ENCODE results near the gene MRPS18A.

- TF ChIP-seq EP300 (IDR thresholded peaks at IDR 0.05; ENCODE audit: borderline replicate concordance) (no peak), REST (IDR thresholded peaks at IDR 0.05; ENCODE audit: low read depth) (no peak), CREB1 (IDR thresholded peaks at IDR 0.05; ENCODE audit: low read depth) (no peak), ZBTB7A (IDR thresholded peaks at IDR 0.05; ENCODE audit: low read depth) (no peak), TEAD4 (IDR thresholded peaks at IDR 0.05) (no peak), EGR1 (IDR thresholded peaks at IDR 0.05) (no peak), RAD21 (IDR thresholded peaks at IDR 0.05; ENCODE audit: low read depth) (0 out of 2 replicates have a peak, but pooled peaks have one; percentile 19), TAF1 (IDR thresholded peaks at IDR 0.05; ENCODE audit: low read depth) (no peak; the same call in 1 of the 2 replicates), CEBPB (IDR thresholded peaks at IDR 0.05) (peak; percentile 95)
These were observed 57.9 kb downstream of the MRPS18A start for GRCh38 chr6:43629505-43630300.

Data from Ishikawa (cell line).